BLaER1 (cell line): ENCODE data around the gene ETV5.
A peak's percentile ranks its signal among the peaks of the same experiment; 100 is the strongest.

Experiments used
- H3K27ac ChIP-seq: shearing (Covaris generic); formaldehyde crosslinking; 2 replicates; pipeline ENCODE4 v1.8.1; 2022
- H3K27me3 ChIP-seq: shearing (Covaris generic); formaldehyde crosslinking; 2 replicates; pipeline ENCODE4 v1.8.1; 2022
- H3K36me3 ChIP-seq: shearing (Covaris generic); formaldehyde crosslinking; 2 replicates; pipeline ENCODE4 v1.8.1; 2022
- H3K4me1 ChIP-seq: shearing (Covaris generic); formaldehyde crosslinking; 2 replicates; pipeline ENCODE4 v1.8.1; 2022
- H3K4me2 ChIP-seq: shearing (Covaris generic); formaldehyde crosslinking; 2 replicates; pipeline ENCODE4 v1.8.1; 2022
- H3K4me3 ChIP-seq: shearing (Covaris generic); formaldehyde crosslinking; 2 replicates; pipeline ENCODE4 v1.8.1; 2022
- H3K9ac ChIP-seq: shearing (Covaris generic); formaldehyde crosslinking; 2 replicates; pipeline ENCODE4 v1.8.1; 2022
- H3K9me3 ChIP-seq: shearing (Covaris generic); formaldehyde crosslinking; 2 replicates; pipeline ENCODE4 v1.8.1; 2022
- H4K20me1 ChIP-seq: shearing (Covaris generic); formaldehyde crosslinking; 2 replicates; pipeline ENCODE4 v1.8.1; 2022
- Cebpa-rat ChIP-seq: shearing (Covaris generic); IDR thresholded peaks from 2 replicates; pipeline ENCODE4 v1.8.1; 2022

The ETV5 gene

DNA sequence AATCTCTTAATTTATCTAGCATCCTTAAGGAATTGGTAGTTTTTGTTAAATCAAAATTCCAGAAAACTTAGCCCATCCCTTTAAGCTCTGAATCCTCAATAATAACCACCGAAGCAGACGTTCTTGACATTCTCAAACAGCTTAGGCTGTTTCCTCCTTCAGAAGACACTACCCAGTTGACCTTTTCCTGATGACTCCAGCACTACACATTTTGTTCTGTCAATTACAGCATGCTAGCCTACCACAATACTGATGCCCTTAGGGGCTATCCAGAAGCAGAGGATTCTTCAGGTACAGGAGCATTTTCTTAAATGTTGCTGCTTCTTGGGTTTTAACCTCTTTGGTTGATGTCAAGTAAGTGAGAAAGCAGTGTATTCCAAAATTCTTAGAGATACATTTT lies 33.4 kb downstream of the ETV5 start:
- peaks cover 83% of the 10 kb centered on the region for H3K36me3 ChIP-seq
- peaks cover 44% of the 10 kb centered on the region for H3K9me3 ChIP-seq
- no peaks in the 10 kb centered on the region for H3K27me3 ChIP-seq
- H3K27ac ChIP-seq: 0 out of 2 replicates have a peak overlapping the region, but pooled peaks have one; percentile 5
- no peak overlapping the region for H3K4me3 ChIP-seq
- H3K4me2 ChIP-seq: no peak overlapping the region
- peaks cover 42% of the 10 kb centered on the region for H3K4me1 ChIP-seq
- peaks cover under 1% of the 10 kb centered on the region; the same call in 1 of the 2 replicates for H4K20me1 ChIP-seq
- no peak for TF ChIP-seq Cebpa-rat
- no peak overlapping the region for H3K9ac ChIP-seq

DNA sequence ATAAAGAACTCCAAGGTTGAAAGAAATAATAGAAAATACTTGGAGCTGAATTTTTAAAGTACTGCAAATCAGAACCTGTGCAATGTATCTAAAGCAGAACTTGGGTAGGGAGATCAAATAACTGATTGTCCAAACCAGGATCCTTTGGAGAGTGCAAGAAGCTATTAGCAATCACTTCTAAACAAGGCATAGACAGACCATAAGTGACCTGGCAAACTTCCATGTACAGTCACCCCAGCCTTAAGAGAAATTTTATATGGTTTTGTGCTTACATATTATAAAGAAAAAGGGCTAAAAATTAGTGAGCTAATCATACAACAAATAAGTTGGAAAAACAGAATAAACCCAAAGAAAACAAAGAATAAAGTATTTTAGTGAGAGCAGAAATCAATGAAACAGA lies 35.2 kb downstream of the ETV5 start:
- H4K20me1 ChIP-seq: no peaks in the 10 kb centered on the region
- TF ChIP-seq Cebpa-rat: no peak
- H3K27me3 ChIP-seq: no peaks in the 10 kb centered on the region
- peaks cover 58% of the 10 kb centered on the region for H3K4me1 ChIP-seq
- H3K9me3 ChIP-seq: peaks cover 44% of the 10 kb centered on the region
- peaks cover 65% of the 10 kb centered on the region for H3K36me3 ChIP-seq
- H3K4me3 ChIP-seq: no peak overlapping the region
- H3K27ac ChIP-seq: peak overlapping the region; percentile 86
- H3K9ac ChIP-seq: no peak overlapping the region
- H3K4me2 ChIP-seq: peak overlapping the region; percentile 84

DNA sequence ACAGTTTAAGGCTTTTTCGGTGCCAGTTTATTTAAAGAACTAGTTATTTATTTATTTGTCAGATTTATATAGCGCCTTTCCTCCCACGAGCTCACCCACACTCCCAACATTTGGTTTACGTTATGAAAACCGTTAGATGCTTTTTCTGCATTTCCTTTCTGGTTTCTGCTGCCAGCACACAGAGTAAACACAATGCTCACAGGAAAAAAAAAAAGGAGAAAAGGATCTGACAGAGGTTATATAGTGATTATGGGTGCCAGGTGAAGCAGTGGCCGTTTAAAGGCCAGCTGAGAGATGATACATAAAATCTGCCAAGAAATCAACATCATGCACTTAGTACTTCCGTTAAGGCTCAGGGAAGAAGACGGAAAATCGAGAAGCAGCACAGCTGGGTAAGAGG lies 37.9 kb downstream of the ETV5 start:
- Histone ChIP-seq H3K27me3 (no peaks in the 10 kb centered on the region), H3K4me1 (peaks cover 85% of the 10 kb centered on the region), H3K4me3 (0 out of 2 replicates have a peak overlapping the region, but pooled peaks have one; percentile 16), H3K9me3 (peaks cover 19% of the 10 kb centered on the region), H3K9ac (peak overlapping the region; percentile 70), H3K36me3 (peaks cover 48% of the 10 kb centered on the region), H3K4me2 (peak overlapping the region; percentile 84), H3K27ac (peak overlapping the region; percentile 86), H4K20me1 (no peaks in the 10 kb centered on the region)
- TF ChIP-seq Cebpa-rat: no peak

DNA sequence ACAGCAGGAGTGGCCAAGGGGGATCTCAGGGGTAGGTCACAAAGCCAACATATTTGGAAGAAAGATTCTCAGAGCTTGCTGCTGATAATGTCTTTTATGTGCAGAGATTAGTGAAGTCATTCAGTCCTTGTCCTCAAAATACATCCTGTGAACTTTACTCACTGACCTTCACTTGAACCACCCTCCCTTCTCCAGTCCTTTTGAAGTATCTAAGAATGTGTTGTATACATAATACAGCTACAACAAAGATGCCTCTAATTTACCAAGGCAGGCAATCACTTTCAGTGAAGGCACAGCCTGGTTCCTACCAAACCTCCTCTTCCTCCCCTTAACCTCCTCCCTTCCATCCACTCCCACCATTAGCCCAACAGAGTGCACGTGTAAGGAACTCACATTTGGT lies 38.3 kb downstream of the ETV5 start:
- Histone ChIP-seq H3K4me3 (0 out of 2 replicates have a peak overlapping the region, but pooled peaks have one; percentile 16), H3K4me2 (peak overlapping the region; percentile 84), H3K36me3 (peaks cover 48% of the 10 kb centered on the region), H3K27ac (peak overlapping the region; percentile 86), H4K20me1 (no peaks in the 10 kb centered on the region), H3K27me3 (no peaks in the 10 kb centered on the region), H3K9ac (peak overlapping the region; percentile 70), H3K4me1 (peaks cover 89% of the 10 kb centered on the region), H3K9me3 (peaks cover 14% of the 10 kb centered on the region)
- no peak for TF ChIP-seq Cebpa-rat

DNA sequence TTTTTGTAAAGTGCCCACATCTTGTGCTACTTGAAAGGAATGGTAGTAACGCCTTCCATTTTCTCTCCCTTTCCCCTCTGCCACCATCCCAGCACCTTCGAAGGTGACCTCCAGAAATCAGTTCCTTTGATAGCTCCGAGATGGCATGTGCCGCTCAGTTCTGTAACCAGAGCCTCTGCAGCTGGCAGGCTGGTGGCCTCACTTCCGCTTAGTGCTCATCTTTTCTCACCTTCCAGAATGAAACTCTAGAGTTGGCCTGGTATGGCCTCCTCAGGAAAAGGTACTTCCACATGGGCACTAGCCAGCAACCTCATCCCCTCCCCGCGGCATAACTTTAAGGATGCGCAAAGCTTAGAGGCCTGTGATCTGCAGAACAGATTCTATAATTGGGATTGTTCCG lies 38.8 kb downstream of the ETV5 start:
- Histone ChIP-seq H3K4me1 (peaks cover 93% of the 10 kb centered on the region), H3K36me3 (peaks cover 48% of the 10 kb centered on the region), H3K4me3 (0 out of 2 replicates have a peak overlapping the region, but pooled peaks have one; percentile 16), H3K27ac (peak overlapping the region; percentile 86), H3K9me3 (peaks cover 10% of the 10 kb centered on the region), H3K9ac (peak overlapping the region; percentile 70), H4K20me1 (no peaks in the 10 kb centered on the region), H3K27me3 (no peaks in the 10 kb centered on the region), H3K4me2 (peak overlapping the region; percentile 84)
- TF ChIP-seq Cebpa-rat: no peak

DNA sequence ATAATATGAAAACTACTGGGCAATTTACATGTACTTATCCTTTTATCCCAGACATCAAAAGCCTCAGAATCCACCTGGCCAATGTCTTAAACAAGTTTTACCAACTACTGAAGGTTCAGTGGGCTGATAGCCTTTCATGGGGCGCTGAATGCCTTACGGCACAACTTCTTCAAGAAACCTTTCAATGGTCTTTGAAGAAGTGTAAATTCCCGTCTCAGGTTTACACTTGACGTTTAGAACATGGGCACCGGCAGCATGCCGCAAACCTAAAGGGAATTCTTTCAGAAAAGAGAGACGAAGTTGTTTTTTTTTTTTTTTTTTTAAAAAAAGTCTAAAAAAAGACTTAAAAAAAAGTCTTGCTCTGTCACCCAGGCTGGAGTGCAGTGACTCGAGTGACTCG lies 39.7 kb downstream of the ETV5 start:
- H4K20me1 ChIP-seq: no peaks in the 10 kb centered on the region
- peaks cover 100% of the 10 kb centered on the region for H3K4me1 ChIP-seq
- TF ChIP-seq Cebpa-rat: no peak
- H3K4me2 ChIP-seq: peak overlapping the region; percentile 84
- H3K27me3 ChIP-seq: no peaks in the 10 kb centered on the region
- peaks cover under 1% of the 10 kb centered on the region; the same call in 1 of the 2 replicates for H3K9me3 ChIP-seq
- peak overlapping the region; percentile 70 for H3K9ac ChIP-seq
- H3K4me3 ChIP-seq: no peak overlapping the region
- H3K27ac ChIP-seq: peak overlapping the region; percentile 86
- H3K36me3 ChIP-seq: peaks cover 48% of the 10 kb centered on the region

DNA sequence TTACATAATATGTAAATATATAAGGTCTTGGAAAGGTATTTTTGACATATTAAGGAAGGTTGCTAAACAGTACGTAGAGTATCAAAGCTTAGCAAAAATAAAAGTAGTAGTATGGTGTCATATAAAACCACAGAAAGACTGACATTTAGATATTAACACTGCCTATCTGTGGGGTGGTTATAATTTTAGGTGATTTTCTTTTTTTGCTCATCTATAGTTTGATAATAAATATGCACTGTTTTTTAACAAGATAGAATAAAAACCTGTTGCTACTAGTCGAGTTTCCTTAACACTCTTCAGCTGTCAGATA lies 40.7 kb downstream of the ETV5 start:
- Histone ChIP-seq H4K20me1 (no peaks in the 10 kb centered on the region), H3K9ac (peak overlapping the region; percentile 70), H3K4me3 (no peak overlapping the region), H3K36me3 (peaks cover 48% of the 10 kb centered on the region), H3K4me1 (peaks cover 100% of the 10 kb centered on the region), H3K4me2 (peak overlapping the region; percentile 84), H3K9me3 (no peaks in the 10 kb centered on the region; the same call in 1 of the 2 replicates), H3K27ac (peak overlapping the region; percentile 86), H3K27me3 (no peaks in the 10 kb centered on the region)
- TF ChIP-seq Cebpa-rat: no peak

DNA sequence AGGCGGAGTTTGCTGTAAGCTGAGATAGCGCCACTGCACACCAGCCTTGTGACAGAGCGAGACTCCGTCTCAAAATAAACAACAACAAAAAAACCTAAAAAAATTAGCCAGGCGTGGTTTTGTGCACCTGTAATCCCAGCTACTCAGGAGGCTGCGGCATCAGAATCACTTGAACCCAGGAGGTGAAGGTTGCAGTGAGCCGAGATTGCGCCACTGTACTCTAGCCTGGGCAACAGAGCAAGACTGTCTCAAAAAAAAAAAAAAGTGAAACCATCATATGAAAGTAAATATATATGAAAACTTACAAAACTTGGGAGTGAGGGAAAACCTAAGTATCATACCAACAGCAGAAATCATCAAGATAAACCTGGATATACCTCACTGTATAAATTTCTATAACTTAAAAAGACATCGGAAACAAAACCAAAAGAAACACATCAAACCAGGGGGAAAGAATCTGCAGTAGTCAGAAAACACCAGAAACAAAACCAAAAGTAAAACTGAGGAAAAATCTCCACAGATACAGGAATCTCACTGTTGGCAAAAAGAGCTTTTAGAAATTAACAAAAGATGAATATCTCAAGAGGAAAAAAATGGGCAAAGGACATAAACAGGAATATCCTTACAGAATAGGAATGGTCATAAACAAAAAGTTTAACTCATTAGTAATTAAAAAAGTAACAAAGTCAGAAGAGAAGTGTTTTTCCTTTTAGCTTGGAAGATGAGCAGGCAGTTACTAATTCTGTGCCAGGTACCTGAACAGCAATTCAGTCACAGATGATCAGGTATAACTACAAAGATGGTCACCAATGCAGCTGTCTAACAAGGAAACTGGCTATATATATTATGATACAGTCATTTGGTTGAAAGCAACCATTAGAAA lies 41.3 kb downstream of the ETV5 start:
- peak overlapping the region; percentile 70 for H3K9ac ChIP-seq
- H3K9me3 ChIP-seq: no peaks in the 10 kb centered on the region; the same call in 1 of the 2 replicates
- H4K20me1 ChIP-seq: no peaks in the 10 kb centered on the region
- H3K4me2 ChIP-seq: peak overlapping the region; percentile 84
- peaks cover 48% of the 10 kb centered on the region for H3K36me3 ChIP-seq
- H3K4me3 ChIP-seq: peak overlapping the region; percentile 19
- H3K27ac ChIP-seq: peak overlapping the region; percentile 86
- H3K4me1 ChIP-seq: peaks cover 100% of the 10 kb centered on the region
- TF ChIP-seq Cebpa-rat: 0 out of 2 replicates have a peak, but pooled peaks have one; percentile 29
- H3K27me3 ChIP-seq: no peaks in the 10 kb centered on the region

DNA sequence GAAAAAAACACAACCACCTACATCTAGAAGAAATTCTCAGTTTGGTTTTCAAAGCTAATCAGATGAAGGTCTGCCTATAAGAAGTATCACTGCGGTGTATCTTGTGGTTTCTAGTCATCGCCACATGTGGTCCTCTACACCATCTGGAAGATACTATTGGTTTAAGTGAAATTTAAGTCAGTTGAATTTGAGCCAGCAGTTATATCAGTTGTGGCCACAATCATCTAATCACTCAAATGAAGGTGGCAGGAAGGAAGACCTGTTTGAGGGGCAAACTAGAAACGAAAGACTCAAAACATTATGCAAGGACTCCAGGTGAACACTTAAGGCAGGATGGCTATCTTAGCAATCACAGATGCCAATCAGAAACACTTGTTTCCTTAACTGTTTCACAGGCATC lies 48.7 kb downstream of the ETV5 start:
- H3K9ac ChIP-seq: peak overlapping the region; percentile 61; the same call in 1 of the 2 replicates

DNA sequence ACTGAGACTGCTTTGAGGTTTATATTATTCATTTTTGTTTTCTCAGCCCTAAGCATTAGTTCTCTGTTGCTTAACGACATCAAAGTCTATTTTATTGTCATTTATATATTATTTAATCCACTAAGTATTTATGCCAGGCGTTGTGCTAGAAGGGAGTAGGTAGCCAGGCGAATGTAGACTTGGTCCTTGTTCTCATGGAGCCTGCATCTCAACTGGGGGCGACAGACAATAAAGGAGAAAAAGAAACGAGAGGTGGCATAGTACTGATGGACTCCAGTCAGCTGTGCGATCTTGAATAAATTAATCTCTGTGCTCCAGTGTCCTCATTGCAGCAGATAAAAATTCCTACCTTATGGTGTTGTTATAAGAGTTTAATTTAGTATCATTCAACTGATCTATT lies 49.7 kb downstream of the ETV5 start:
- TF ChIP-seq Cebpa-rat: no peak
- H3K36me3 ChIP-seq: peaks cover 93% of the 10 kb centered on the region
- H3K9me3 ChIP-seq: no peaks in the 10 kb centered on the region
- peak overlapping the region; percentile 37; the same call in 1 of the 2 replicates for H3K27ac ChIP-seq
- no peaks in the 10 kb centered on the region for H4K20me1 ChIP-seq
- peaks cover 87% of the 10 kb centered on the region for H3K4me1 ChIP-seq
- peak overlapping the region; percentile 86 for H3K4me2 ChIP-seq
- H3K9ac ChIP-seq: no peak overlapping the region
- no peaks in the 10 kb centered on the region for H3K27me3 ChIP-seq
- H3K4me3 ChIP-seq: no peak overlapping the region

More for the DNA sequence above, 48.7 kb downstream of the ETV5 start:
- Histone ChIP-seq H3K36me3 (peaks cover 93% of the 10 kb centered on the region), H3K9me3 (no peaks in the 10 kb centered on the region; the same call in 1 of the 2 replicates), H3K27ac (peak overlapping the region; percentile 77), H3K4me2 (peak overlapping the region; percentile 86), H3K4me3 (peak overlapping the region; percentile 39), H3K27me3 (no peaks in the 10 kb centered on the region), H4K20me1 (no peaks in the 10 kb centered on the region), H3K4me1 (peaks cover 89% of the 10 kb centered on the region)
- TF ChIP-seq Cebpa-rat: no peak
